Keratinocyte (primary cell): Measurements from ENCODE around the gene C1QTNF5. TPM values are rescaled to one million over a fixed set of nuclear protein-coding genes. Genes with fewer than 3 reads are reported as not detected.

Experiments
- DNase-seq: peaks from one replicate; pipeline ENCODE4 v3.0.0-alpha.2; 2011; ENCODE audit warnings: low read depth, missing footprints, low spot score
- FAIRE-seq: peaks from 2 replicates; lab custom pipeline; 2011; peaks lifted over from hg19 to GRCh38; lab: Jason Lieb, UNC
- H2AFZ ChIP-seq: 2 replicates; pipeline ENCODE4 v1.6.0; 2012; ENCODE audit warnings: low read length, control low read depth, inconsistent platforms; ENCODE audit not compliant: control insufficient read depth
- H3K27ac ChIP-seq: 2 replicates; pipeline ENCODE4 v1.5.1; 2011; ENCODE audit warnings: low read length; ENCODE audit not compliant: control insufficient read depth, insufficient read depth
- H3K27me3 ChIP-seq: 3 replicates; pipeline ENCODE4 v1.6.0; 2011; ENCODE audit warnings: low read length; ENCODE audit not compliant: control insufficient read depth, insufficient read depth; ENCODE audit errors: extremely low read depth
- H3K36me3 ChIP-seq, 2 experiments: 2 replicates in 1 of 2; 3 replicates in 1 of 2; pipeline ENCODE4 v1.5.1; 2011; ENCODE audit warnings: low read length in 2 of 2, mild to moderate bottlenecking in 1 of 2; ENCODE audit not compliant: control insufficient read depth in 2 of 2, insufficient read depth in 2 of 2; ENCODE audit errors: extremely low read depth in 1 of 2
- H3K4me1 ChIP-seq: 3 replicates; pipeline ENCODE4 v1.5.1; 2011; ENCODE audit warnings: low read length; ENCODE audit not compliant: control insufficient read depth, insufficient read depth; ENCODE audit errors: extremely low read depth
- H3K4me2 ChIP-seq: 3 replicates; pipeline ENCODE4 v1.6.0; 2011; ENCODE audit warnings: low read depth, low read length; ENCODE audit not compliant: control insufficient read depth, insufficient read depth; ENCODE audit errors: extremely low read depth
- H3K4me3 ChIP-seq, 3 experiments: fragments of 200-600 bp in 1 of 3; sonication (generic) in 1 of 3; 2 replicates in 2 of 3; 3 replicates in 1 of 3; pipeline ENCODE4 v1.5.1; 2011 to 2016; ENCODE audit warnings: low read length in 3 of 3, mild to moderate bottlenecking in 3 of 3, control low read depth in 2 of 3, inconsistent platforms in 1 of 3, low read depth in 1 of 3, mixed read lengths in 1 of 3, mixed run types in 1 of 3, moderate library complexity in 1 of 3; ENCODE audit not compliant: control insufficient read depth in 2 of 3, insufficient read depth in 2 of 3; ENCODE audit errors: extremely low read depth in 1 of 3
- H3K79me2 ChIP-seq: 2 replicates; pipeline ENCODE4 v1.6.0; 2012; ENCODE audit warnings: low read length; ENCODE audit not compliant: control insufficient read depth, insufficient read depth
- H3K9ac ChIP-seq: 3 replicates; pipeline ENCODE4 v1.6.0; 2011; ENCODE audit warnings: low read length; ENCODE audit not compliant: control insufficient read depth, insufficient read depth; ENCODE audit errors: extremely low read depth
- H3K9me1 ChIP-seq: 3 replicates; pipeline ENCODE4 v1.6.0; 2011; ENCODE audit warnings: low read length; ENCODE audit not compliant: control insufficient read depth, insufficient read depth; ENCODE audit errors: extremely low read depth
- H3K9me3 ChIP-seq: 2 replicates; pipeline ENCODE4 v1.5.1; 2012; ENCODE audit warnings: low read depth, low read length; ENCODE audit not compliant: control insufficient read depth
- H4K20me1 ChIP-seq: 3 replicates; pipeline ENCODE4 v1.6.0; 2011; ENCODE audit warnings: low read length; ENCODE audit not compliant: control insufficient read depth, insufficient read depth; ENCODE audit errors: extremely low read depth
- EZH2 ChIP-seq: IDR thresholded peaks from one replicate; pipeline ENCODE4 v1.6.1; 2012; ENCODE audit warnings: inconsistent platforms, mild to moderate bottlenecking, low read length, moderate library complexity
- dilution Hi-C: fragments of 300-500 bp; cut with MboI; formaldehyde crosslinking; loops from one replicate; pipeline ENCODE4 v1.7.0; 2020; ENCODE audit warnings: low sequenced_read_pairs; ENCODE audit not compliant: extremely low pct_ligation_motif_present
- polyA plus RNA-seq, 5 experiments: library from polyadenylated mRNA; depleted of rRNA in 3 of 5; stranded (reverse) in 3 of 5; stranded (forward) in 1 of 5; unstranded in 1 of 5; fragments of >200 nt; gene quantifications; 1 replicate in 1 of 5; 2 replicates in 3 of 5; 3 replicates in 1 of 5; pipeline versions ENCODE4 v1.2.1 to v1.2.3, GENCODE V29; 2011 to 2012; ENCODE audit warnings: missing spikeins in 2 of 5, low read depth in 1 of 5, low replicate concordance in 1 of 5
- TF ChIP-seq, protein P1 (sequence below), 3 experiments: IDR thresholded peaks in 1 of 3; conservative IDR thresholded peaks in 1 of 3; optimal IDR thresholded peaks in 1 of 3; 2 replicates in 2 of 3; 3 replicates in 1 of 3; pipeline versions ENCODE3 to v1.5.1; 2011; ENCODE audit warnings: low read length in 3 of 3, mild to moderate bottlenecking in 3 of 3, moderate library complexity in 2 of 3, control low read depth in 1 of 3, inconsistent platforms in 1 of 3; ENCODE audit not compliant: insufficient read depth in 2 of 3; ENCODE audit errors: extremely low read depth in 1 of 3

C1QTNF5 gene
- polyA plus RNA-seq, 1 donor (not counting 4 experiments of a cell fraction or from before 2014, with no cell fraction given), result not detected

DNA sequence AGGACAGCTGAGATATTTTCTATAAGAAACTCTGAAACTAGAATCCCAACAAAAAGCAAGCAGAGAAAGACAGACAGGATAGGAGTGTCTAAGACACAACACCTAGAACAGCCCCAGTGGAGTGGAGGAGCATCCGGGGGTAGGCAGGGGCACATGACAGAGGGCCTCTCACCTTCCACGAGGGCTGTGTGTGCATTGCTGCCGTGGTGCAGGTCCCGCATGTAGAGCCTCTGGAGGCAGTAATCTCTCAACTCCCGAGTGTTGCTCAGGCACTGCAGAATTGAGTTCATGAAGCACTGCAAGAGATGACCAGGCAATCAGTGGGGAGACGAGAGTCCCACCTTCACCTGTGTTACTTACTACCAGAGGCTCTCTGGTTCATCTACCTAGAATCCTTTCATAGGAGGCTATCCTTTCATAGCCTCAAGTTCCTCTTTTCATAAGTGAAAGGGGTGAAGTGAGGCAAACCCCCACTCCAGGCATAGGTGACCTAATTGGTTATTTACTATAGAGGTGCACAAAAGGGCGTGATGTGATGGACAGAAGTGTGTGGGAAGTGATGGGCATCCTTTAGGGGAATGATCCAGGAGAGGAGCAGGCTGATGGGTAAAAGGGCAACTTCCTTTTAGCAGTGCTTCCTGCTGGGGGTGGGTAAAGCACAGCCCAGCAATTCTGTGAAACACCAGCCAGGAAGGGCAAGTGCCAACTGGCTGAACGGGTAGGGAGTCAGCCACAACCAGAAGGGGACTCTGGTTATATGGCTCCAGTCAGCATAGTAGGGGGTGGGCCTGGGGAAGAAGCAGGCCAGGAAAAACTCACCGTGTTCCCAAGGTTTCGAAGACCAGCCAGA, 18.9 kb upstream of the C1QTNF5 start:
- peak overlapping the region; percentile 18 for H3K4me2 ChIP-seq
- no peaks in the 10 kb centered on the region for H3K79me2 ChIP-seq
- no peaks in the 10 kb centered on the region for H4K20me1 ChIP-seq
- FAIRE-seq (no peak), DNase-seq (no peak)
- H3K9me3 ChIP-seq, result no peaks in the 10 kb centered on the region
- H3K4me1 ChIP-seq, result peaks cover 31% of the 10 kb centered on the region
- peaks cover 14% of the 10 kb centered on the region for H3K27me3 ChIP-seq
- no peaks in the 10 kb centered on the region for H3K9me1 ChIP-seq
- no peak overlapping the region for H2AFZ ChIP-seq
- no peak overlapping the region for H3K27ac ChIP-seq
- H3K4me3 ChIP-seq, result no peak overlapping the region
- no peak overlapping the region for H3K9ac ChIP-seq
- no peak for TF ChIP-seq EZH2
- TF ChIP-seq, protein P1, sequence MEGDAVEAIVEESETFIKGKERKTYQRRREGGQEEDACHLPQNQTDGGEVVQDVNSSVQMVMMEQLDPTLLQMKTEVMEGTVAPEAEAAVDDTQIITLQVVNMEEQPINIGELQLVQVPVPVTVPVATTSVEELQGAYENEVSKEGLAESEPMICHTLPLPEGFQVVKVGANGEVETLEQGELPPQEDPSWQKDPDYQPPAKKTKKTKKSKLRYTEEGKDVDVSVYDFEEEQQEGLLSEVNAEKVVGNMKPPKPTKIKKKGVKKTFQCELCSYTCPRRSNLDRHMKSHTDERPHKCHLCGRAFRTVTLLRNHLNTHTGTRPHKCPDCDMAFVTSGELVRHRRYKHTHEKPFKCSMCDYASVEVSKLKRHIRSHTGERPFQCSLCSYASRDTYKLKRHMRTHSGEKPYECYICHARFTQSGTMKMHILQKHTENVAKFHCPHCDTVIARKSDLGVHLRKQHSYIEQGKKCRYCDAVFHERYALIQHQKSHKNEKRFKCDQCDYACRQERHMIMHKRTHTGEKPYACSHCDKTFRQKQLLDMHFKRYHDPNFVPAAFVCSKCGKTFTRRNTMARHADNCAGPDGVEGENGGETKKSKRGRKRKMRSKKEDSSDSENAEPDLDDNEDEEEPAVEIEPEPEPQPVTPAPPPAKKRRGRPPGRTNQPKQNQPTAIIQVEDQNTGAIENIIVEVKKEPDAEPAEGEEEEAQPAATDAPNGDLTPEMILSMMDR (optimal IDR thresholded peaks at IDR 0.05 in 1 of 3, IDR thresholded peaks at IDR 0.05 in 1 of 3, conservative IDR thresholded peaks at IDR 0.05 in 1 of 3; ENCODE audit: extremely low read depth in 1 of 3, insufficient read depth in 2 of 3, low read length in 3 of 3), result no peak
- dilution Hi-C loops, result no loop called here
- H3K36me3 ChIP-seq, result no peaks in the 10 kb centered on the region

DNA sequence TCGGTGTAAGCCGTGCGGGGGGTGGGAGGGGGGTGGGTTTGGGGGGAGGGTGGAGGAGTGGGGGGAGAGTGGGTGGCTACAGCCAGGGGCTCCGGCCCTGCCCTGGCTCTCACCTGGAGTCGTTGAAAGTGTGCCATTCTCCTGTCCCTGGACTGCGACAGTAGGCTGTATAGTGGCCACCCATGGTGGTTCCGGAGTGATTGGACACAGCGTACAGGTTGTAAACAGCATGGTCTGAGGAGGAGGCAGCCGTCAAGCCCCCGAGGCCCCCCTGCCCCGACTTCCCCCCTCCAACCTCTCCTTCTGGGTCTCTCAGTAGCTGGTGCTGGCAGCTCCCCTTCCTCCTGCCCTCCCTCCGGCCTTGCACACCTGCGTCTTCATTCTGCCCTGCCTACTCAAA, 16.4 kb upstream of the C1QTNF5 start:
- no peaks in the 10 kb centered on the region for H3K9me3 ChIP-seq
- no peak overlapping the region for H3K9ac ChIP-seq
- no peak for TF ChIP-seq EZH2
- TF ChIP-seq, protein P1 (optimal IDR thresholded peaks at IDR 0.05 in 1 of 3, IDR thresholded peaks at IDR 0.05 in 1 of 3, conservative IDR thresholded peaks at IDR 0.05 in 1 of 3; ENCODE audit: extremely low read depth in 1 of 3, insufficient read depth in 2 of 3, low read length in 3 of 3), result no peak
- no peak overlapping the region for H3K27ac ChIP-seq
- H4K20me1 ChIP-seq, result no peaks in the 10 kb centered on the region
- H2AFZ ChIP-seq, result no peak overlapping the region
- DNase-seq, result no peak
- dilution Hi-C loops, result no loop called here
- H3K27me3 ChIP-seq, result no peaks in the 10 kb centered on the region
- peak overlapping the region; percentile 94 for H3K4me2 ChIP-seq
- H3K9me1 ChIP-seq, result no peaks in the 10 kb centered on the region
- H3K4me3 ChIP-seq, result no peak overlapping the region
- no peaks in the 10 kb centered on the region for H3K36me3 ChIP-seq
- no peak for FAIRE-seq
- H3K79me2 ChIP-seq, result no peaks in the 10 kb centered on the region
- H3K4me1 ChIP-seq, result peaks cover 31% of the 10 kb centered on the region
